NCI-H510A treated with DMSO at 0.1 percent for 48 hours (cell line): ENCODE data around the gene PIWIL4.

Experiments used
- DNase-seq: peaks from one replicate; lab custom pipeline; 2025; lab: John Stamatoyannopoulos, UW

The PIWIL4 gene

DNA sequence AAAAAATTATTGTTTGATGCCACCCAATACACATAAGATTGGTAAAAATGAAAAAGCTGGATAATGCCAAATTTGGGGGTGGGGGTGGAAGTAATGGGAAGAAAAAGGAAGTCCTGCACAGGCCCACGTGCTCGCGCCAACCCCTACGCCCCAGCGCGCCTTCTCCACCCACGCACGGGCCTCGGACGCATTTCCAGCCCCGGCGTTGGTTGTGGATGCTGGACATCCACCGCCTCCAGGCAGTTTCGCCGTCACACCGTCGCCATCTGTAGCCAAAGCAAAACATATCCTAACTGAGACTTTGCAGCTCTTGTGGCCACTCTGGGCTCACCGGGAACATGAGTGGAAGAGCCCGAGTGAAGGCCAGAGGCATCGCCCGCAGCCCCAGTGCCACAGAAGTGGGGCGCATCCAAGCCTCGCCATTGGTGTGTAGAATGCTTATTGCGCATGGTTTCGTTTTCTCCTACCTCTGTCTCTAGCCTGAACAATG lies at the start of gene PIWIL4:
TSS of gene PIWIL4 (plus strand) at position 188 of the 490 bp plus-strand sequence. CDS start at position 339, 151 bp downstream.
- no peak for DNase-seq

DNA sequence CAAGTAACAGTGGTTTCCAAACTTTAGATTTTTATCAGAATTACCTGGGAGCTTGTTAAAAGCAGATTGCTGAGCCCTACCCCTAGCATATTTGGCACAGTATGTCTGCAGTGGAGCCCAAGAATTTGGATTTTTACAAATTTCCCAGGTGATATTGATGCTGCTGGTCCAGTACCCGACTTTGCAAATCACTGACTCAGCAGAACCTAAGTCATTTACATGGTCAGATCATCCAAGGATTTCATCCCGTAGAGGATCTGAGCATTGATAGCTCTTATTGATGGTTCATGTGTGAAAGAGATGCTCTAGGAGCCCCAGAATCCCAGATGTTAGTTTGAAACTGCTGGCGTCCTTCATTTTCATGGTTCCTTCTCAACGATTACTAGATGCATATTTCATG lies 48.9 kb upstream of the PIWIL4 start:
- DNase-seq: no peak

DNA sequence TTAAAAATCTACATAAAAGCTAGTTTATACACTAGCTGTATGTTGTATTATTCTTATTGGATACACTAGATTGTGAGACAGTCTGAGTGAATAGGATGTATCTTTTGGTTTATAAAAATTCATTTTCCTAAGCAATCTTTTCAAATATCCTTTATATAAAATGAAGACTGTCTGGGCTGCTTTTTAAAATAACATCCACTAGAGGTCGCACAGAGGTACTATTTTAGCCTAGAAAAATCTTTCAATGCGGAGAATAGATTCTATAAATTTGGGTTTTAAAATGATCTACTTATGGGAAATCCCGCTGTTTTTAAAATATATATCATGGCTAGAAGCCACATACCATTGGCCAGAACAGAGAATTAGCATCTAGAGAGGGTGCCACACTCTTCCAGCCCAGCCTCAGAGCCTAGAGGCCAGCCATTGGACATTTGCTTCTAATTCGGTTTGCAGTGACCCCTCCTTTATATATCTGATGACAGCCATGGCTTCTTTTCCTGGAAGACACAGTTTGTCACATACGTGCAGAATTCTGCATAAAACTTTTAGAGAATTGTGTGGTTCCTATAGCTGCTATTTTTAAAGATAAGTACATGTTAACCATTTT lies 47.6 kb upstream of the PIWIL4 start:
- peak; percentile 33 for DNase-seq

DNA sequence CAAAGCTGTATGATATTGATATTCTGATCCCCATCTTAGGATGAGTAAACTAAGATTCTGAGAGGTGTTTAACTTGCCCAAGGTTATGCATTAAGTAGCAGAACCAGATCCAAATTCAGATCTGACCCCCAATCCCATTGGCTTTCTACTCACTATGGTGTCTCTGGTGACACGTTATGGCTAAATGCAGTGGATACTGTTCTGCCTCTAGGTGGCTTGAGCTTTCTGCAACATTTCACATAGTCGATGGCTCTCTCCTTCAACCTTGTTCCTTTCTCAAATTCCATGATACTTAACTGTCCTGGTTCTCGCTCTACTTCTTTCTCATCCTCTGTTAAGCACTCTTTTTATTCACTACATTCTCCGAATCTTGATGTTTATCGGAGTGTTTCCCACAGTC lies 45.5 kb upstream of the PIWIL4 start:
- no peak for DNase-seq

DNA sequence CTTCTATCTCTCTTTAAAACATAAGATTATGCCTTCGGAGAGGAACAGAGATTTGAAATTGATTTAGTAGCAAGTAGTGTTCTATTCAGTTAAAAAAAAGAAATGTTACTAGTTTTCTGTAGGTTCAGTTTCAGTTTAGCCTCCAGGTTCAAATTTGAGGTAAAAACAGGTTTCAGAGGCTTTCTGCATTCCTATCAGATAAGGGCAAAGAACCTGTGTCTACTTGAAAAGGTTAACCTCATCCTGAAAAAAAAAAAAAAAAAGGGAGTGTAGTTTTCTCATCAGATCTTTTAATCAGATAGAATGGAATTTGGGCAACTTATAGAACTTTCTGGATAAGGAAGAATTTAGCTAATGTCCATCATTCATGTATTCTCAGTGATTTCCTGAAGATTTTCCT lies 42.8 kb upstream of the PIWIL4 start:
- DNase-seq: no peak

DNA sequence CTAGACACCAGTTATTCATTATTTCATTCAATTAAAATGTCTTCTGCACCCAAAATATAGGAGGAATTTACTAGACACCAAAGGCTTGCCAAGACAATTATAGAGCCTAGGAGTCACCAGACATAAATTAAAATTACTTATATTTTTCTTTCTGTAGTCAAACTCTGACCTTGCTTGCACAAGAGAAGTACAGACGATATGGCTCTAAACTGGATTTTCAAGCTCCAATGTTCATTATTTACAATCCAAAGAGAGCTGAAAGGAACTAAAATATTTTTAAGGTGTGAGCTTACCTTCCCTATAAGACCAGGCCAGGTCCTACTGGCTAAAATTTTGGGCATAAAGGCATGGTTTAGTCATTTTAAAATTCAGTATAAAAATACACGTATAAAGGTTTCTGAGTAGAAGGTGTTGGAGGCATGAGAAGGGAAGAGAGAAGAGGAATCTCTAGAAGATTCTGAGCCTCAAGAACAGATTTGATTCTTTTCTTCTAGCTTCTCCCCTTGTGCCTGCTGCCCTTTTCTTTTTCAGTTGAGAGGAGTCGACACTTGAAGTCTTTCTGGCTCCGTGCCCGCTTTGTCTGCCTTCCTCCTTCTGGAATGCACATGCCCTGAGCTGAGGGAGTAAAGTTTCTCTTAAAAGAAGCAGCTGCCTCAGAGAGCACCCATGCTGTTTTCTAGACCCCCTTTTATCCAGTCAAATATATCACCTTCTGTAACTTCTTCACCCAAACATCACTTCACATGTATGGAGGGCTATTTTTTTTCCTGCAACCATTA lies 41.4 kb upstream of the PIWIL4 start:
- DNase-seq: no peak

DNA sequence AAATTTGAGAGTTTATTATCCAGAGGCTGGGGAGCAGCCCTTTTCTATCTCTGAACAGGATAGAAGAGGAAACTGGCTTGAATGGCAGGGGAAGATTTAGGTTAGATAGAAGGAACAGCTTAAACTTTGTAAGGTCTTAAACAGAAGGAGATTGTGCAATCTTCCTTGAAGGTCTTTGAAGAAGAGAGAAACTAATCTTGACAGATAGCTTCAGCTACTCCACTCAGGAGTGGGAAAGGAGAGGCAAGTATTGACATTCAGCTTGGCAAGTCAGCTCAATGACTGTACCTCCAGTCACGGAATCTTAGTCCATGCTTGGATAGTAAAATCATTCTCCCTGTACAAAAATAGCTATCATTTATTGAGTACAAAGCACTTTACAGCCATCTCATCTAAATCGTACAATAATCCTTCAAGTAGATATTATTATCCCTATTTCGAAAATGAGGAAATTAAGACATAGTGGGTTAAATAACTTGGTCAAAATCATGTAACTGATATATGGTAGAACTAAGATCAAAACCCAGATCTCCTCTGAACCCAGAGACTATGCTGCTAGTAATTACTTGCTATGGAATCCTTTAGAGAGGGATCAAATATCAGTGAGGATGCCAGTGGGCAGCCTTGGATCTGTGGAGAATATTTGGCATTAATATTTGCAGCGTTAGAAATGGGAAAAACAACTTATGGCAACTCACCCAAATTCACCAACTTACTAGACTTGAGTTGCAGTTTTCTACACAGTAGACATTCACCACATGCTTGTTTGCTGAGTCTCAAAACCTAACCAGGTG lies 40.3 kb upstream of the PIWIL4 start:
- no peak for DNase-seq

DNA sequence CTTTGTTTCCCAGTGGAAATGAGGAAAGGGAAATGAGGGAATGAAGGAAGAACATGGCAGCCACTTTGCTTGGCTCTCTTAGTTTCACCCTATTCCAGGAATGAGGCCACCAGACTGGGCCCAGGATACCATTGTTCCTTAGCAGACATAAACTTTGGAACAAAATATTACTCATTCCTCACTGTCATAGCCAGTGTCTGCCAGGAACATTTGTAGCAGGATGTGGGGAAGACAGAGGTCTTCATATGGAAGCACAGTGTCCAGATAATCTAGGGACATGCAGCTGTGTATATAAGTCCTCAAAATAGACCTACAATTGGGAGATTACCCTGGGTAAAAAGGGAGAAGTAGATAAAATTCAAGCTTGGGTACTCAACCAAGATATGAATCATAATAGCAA lies 38.6 kb upstream of the PIWIL4 start:
- no peak for DNase-seq

DNA sequence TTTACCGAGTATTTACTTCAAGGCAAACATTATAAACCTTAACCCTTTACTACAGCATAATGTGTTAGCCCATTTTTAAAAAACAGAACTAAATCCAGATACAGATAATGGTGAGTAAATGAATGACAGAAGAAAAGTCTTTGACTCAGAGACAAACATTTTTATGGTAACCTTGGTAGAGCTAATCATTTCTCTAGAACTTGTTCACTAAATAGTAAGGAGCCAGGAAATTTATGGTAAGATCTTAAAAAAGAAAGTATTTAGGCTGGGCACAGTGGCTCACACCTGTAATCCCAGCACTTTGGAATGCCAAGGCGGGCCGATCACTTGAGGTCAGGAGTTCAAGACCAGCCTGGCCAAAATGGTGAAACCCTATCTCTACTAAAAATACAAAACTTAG lies 35.0 kb upstream of the PIWIL4 start:
- no peak for DNase-seq

DNA sequence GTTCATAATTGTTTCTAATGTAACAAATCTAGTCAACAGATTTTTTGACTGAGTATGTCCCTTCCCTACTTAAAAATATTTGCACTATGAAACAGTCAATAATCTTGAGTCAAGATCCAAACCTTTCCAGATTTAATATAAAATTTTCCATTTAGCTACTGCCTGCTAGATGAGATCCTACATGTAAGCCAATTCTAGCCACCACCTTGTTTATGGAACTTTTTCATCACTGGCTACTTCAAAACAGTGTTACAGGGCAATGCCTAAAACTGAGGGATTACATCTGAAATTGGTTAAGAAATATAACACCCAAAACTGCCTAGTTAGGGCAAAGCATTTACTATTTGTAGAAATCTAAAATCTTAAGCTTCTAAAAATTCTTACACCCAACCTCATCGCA lies 34.0 kb upstream of the PIWIL4 start:
- DNase-seq: no peak

DNA sequence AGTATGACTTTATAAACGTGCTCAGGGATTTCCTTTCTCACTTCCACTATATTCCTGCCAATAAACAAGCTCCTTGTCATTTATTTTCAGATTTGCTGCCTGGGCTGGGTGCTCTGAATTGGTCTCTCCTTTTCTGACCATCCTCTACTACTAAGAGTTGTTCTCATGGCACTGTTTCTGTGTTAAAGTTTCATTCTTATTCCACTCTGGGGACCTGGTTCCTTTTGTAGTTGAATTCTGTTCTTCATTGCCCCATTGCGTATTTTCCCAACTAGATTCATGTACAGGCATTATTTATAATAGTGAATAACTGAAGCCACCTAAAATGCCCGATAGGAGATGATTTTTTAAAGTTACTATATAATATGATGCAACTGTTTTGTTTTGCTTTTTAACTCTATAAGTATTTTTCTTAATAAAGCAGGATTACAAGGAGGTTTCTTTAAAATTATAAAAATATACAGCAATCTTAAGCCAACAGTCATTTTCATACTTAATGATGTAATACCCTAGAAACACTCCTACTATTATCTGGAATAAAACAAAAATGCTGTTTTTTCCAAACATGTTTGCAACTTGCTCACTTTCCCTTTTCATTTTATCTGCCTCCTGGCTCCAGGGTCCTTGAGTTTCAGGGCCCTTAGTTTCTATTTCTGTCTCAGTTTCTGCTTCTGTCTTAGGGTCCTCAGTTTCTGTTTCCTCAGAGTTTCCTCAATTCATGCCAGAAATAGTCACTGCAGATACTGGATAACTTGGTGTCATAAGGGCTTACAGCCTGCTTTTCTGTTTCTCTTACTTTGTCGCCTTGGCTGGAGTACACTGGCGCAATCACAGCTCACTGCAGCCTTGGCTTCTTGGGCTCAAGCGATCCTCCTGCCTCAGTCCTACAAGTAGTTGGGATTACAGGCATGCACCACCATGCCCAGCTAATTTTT lies 33.2 kb upstream of the PIWIL4 start:
- DNase-seq: no peak

DNA sequence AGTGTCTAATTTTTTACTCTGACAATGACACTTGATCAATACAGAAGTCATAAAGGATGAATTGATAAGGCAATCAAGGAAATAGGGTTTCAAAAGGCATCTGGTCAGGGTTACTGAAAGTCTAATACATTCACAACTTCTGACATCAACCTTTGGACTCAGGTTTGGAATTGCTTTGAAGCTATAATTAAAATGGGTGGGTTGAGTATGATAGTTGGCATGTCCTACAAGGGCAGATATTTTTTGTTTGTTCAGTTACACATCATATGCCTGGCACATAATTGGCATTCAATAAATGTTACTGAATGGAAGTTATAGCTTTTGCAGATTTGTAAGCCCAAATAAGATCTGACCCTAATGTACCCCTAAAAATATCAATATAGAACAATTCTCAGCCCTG lies 30.8 kb upstream of the PIWIL4 start:
- DNase-seq: no peak

DNA sequence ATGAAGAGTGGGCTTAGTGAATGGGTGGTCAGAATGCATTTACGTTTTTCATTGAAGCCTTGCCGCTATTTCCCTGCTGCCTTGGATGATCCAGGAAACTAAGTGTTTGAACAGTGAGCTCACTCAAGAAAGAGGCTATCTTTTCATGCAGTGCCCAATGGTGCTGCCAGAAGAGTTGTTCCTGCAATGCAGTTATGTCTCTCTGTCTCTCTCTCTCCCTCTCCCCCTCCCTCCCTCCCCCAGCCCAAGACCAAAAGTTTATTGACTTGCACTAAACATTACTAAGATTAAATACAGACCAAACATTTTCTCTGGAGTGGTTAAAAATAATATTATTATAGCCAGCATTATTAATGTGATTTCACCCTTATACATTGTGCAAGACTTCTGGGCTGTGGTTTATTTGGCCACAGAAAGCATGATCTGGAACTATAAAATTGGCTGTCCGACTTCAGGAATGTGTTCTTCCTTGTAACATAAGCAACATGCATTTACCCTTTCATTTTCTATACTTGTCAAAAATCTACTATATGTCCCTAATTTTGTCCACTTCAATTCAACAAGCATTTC lies 30.1 kb upstream of the PIWIL4 start:
- no peak for DNase-seq

DNA sequence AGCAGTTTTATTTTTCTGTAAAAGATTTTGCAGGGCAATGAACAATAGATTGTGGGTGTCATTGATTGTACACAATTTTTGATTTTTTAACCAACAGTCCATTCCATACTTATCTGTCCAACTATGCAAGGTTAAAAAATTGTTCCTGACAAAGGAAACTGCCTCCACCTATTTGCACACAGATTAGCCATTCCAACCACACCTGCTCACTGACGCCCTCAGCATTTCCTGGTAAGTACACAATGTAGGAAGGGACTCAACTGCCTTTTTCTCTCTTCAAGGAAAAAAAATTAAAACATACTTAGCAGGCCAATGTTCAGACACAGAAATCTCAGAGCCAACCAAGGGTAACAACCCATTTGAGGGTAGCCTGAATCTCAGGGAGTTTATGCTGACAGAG lies 27.7 kb upstream of the PIWIL4 start:
- no peak for DNase-seq

DNA sequence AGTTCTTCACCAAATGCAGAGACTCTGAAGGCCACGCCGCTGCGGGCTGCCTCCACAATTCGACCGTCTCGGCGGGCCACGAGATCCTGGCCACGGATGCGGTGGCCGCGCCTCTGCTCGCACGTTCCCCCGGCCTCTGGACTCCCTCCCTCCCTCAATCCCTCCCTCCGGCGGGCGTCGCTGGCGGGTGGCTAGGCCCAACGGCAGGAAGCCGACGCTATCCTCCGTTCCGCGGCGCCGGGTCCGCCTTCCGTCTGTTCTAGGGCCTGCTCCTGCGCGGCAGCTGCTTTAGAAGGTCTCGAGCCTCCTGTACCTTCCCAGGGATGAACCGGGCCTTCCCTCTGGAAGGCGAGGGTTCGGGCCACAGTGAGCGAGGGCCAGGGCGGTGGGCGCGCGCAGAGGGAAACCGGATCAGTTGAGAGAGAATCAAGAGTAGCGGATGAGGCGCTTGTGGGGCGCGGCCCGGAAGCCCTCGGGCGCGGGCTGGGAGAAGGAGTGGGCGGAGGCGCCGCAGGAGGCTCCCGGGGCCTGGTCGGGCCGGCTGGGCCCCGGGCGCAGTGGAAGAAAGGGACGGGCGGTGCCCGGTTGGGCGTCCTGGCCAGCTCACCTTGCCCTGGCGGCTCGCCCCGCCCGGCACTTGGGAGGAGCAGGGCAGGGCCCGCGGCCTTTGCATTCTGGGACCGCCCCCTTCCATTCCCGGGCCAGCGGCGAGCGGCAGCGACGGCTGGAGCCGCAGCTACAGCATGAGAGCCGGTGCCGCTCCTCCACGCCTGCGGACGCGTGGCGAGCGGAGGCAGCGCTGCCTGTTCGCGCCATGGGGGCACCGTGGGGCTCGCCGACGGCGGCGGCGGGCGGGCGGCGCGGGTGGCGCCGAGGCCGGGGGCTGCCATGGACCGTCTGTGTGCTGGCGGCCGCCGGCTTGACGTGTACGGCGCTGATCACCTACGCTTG lies 23.2 kb upstream of the PIWIL4 start, which contains the start of gene FUT4:
TSS of gene FUT4 (plus strand) at position 227 of the 951 bp plus-strand sequence. CDS start at position 440, 213 bp downstream.
- DNase-seq: peak; percentile 90

DNA sequence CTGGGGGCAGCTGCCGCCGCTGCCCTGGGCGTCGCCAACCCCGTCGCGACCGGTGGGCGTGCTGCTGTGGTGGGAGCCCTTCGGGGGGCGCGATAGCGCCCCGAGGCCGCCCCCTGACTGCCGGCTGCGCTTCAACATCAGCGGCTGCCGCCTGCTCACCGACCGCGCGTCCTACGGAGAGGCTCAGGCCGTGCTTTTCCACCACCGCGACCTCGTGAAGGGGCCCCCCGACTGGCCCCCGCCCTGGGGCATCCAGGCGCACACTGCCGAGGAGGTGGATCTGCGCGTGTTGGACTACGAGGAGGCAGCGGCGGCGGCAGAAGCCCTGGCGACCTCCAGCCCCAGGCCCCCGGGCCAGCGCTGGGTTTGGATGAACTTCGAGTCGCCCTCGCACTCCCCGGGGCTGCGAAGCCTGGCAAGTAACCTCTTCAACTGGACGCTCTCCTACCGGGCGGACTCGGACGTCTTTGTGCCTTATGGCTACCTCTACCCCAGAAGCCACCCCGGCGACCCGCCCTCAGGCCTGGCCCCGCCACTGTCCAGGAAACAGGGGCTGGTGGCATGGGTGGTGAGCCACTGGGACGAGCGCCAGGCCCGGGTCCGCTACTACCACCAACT lies 22.4 kb upstream of the PIWIL4 start:
- DNase-seq: no peak

DNA sequence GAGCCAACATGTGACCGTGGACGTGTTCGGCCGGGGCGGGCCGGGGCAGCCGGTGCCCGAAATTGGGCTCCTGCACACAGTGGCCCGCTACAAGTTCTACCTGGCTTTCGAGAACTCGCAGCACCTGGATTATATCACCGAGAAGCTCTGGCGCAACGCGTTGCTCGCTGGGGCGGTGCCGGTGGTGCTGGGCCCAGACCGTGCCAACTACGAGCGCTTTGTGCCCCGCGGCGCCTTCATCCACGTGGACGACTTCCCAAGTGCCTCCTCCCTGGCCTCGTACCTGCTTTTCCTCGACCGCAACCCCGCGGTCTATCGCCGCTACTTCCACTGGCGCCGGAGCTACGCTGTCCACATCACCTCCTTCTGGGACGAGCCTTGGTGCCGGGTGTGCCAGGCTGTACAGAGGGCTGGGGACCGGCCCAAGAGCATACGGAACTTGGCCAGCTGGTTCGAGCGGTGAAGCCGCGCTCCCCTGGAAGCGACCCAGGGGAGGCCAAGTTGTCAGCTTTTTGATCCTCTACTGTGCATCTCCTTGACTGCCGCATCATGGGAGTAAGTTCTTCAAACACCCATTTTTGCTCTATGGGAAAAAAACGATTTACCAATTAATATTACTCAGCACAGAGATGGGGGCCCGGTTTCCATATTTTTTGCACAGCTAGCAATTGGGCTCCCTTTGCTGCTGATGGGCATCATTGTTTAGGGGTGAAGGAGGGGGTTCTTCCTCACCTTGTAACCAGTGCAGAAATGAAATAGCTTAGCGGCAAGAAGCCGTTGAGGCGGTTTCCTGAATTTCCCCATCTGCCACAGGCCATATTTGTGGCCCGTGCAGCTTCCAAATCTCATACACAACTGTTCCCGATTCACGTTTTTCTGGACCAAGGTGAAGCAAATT lies 21.7 kb upstream of the PIWIL4 start:
- DNase-seq: peak; percentile 24

DNA sequence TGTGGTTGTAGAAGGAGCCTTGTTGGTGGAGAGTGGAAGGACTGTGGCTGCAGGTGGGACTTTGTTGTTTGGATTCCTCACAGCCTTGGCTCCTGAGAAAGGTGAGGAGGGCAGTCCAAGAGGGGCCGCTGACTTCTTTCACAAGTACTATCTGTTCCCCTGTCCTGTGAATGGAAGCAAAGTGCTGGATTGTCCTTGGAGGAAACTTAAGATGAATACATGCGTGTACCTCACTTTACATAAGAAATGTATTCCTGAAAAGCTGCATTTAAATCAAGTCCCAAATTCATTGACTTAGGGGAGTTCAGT lies 21.1 kb upstream of the PIWIL4 start:
- DNase-seq: no peak

DNA sequence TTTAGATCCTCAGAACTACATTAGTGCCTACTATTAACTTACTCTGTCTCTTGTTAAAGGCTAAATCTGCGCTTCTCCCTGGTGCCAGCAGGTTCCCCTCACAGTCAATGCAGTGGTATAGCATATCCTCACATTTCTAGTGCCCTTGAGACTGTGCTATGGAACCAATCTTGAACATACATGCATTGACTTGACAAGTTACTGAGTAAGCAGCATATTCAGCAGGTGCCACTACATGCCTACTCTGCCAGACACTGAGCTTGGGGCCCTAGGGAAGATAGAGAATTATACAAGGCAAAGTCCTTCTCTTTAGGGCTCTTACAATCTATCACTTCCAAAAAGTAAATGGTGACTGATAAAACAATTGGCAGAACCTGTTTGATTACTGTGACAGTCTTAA lies 20.3 kb upstream of the PIWIL4 start:
- DNase-seq: peak; percentile 34
